ENCODE results near the gene E2F2. TPM values are rescaled to one million over a fixed set of nuclear protein-coding genes. Genes with fewer than 3 reads are reported as not detected.

The E2F2 gene
- polyA plus RNA-seq, 1 donor (not counting 4 experiments of a cell fraction or from before 2014, with no cell fraction given): 0.05 TPM

DNA sequence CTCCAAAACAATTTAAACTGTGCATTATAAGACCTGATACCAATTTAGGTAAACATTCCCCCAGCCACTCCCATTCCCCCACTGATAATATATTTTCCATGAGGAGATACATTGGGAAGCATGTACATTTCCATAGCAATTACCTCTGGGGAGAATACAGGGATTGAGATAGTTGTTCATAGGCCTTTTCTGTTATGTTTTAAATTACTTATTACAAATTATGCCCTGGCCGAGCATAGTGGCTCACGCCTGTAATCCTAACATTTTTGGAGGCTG lies 51.4 kb downstream of the E2F2 start:
- dilution Hi-C loops (cut with MboI; ENCODE audit: extremely low pct_ligation_motif_present, low sequenced_read_pairs): no loop called here
- DNase-seq (ENCODE audit: low read depth, low spot score) (no peak), FAIRE-seq (no peak)
- TF ChIP-seq, protein P1, sequence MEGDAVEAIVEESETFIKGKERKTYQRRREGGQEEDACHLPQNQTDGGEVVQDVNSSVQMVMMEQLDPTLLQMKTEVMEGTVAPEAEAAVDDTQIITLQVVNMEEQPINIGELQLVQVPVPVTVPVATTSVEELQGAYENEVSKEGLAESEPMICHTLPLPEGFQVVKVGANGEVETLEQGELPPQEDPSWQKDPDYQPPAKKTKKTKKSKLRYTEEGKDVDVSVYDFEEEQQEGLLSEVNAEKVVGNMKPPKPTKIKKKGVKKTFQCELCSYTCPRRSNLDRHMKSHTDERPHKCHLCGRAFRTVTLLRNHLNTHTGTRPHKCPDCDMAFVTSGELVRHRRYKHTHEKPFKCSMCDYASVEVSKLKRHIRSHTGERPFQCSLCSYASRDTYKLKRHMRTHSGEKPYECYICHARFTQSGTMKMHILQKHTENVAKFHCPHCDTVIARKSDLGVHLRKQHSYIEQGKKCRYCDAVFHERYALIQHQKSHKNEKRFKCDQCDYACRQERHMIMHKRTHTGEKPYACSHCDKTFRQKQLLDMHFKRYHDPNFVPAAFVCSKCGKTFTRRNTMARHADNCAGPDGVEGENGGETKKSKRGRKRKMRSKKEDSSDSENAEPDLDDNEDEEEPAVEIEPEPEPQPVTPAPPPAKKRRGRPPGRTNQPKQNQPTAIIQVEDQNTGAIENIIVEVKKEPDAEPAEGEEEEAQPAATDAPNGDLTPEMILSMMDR (optimal IDR thresholded peaks at IDR 0.05 in 1 of 3, IDR thresholded peaks at IDR 0.05 in 1 of 3, conservative IDR thresholded peaks at IDR 0.05 in 1 of 3; ENCODE audit: extremely low read depth in 1 of 3, insufficient read depth in 2 of 3, low read length in 3 of 3): no peak
- no peak for TF ChIP-seq EZH2 (IDR thresholded peaks at IDR 0.05; ENCODE audit: low read length)
- Histone ChIP-seq H3K4me2 (ENCODE audit: control insufficient read depth, extremely low read depth, insufficient read depth, low read depth, low read length) (no peak overlapping the region), H3K4me3 (ENCODE audit: control insufficient read depth in 2 of 3, extremely low read depth in 1 of 3, insufficient read depth in 2 of 3, low read depth in 1 of 3, low read length in 3 of 3) (no peak overlapping the region), H3K27me3 (ENCODE audit: control insufficient read depth, extremely low read depth, insufficient read depth, low read length) (no peaks in the 10 kb centered on the region), H3K79me2 (ENCODE audit: control insufficient read depth, insufficient read depth, low read length) (no peaks in the 10 kb centered on the region), H3K27ac (ENCODE audit: control insufficient read depth, insufficient read depth, low read length) (no peak overlapping the region), H3K9me1 (ENCODE audit: control insufficient read depth, extremely low read depth, insufficient read depth, low read length) (no peaks in the 10 kb centered on the region), H3K4me1 (ENCODE audit: control insufficient read depth, extremely low read depth, insufficient read depth, low read length) (peaks cover 19% of the 10 kb centered on the region), H4K20me1 (ENCODE audit: control insufficient read depth, extremely low read depth, insufficient read depth, low read length) (no peaks in the 10 kb centered on the region), H3K9me3 (ENCODE audit: control insufficient read depth, low read depth, low read length) (no peaks in the 10 kb centered on the region), H3K36me3 (ENCODE audit: control insufficient read depth in 2 of 2, extremely low read depth in 1 of 2, insufficient read depth in 2 of 2, low read length in 2 of 2) (no peaks in the 10 kb centered on the region), H3K9ac (ENCODE audit: control insufficient read depth, extremely low read depth, insufficient read depth, low read length) (no peak overlapping the region), H2AFZ (ENCODE audit: control insufficient read depth, low read length) (no peak overlapping the region)

DNA sequence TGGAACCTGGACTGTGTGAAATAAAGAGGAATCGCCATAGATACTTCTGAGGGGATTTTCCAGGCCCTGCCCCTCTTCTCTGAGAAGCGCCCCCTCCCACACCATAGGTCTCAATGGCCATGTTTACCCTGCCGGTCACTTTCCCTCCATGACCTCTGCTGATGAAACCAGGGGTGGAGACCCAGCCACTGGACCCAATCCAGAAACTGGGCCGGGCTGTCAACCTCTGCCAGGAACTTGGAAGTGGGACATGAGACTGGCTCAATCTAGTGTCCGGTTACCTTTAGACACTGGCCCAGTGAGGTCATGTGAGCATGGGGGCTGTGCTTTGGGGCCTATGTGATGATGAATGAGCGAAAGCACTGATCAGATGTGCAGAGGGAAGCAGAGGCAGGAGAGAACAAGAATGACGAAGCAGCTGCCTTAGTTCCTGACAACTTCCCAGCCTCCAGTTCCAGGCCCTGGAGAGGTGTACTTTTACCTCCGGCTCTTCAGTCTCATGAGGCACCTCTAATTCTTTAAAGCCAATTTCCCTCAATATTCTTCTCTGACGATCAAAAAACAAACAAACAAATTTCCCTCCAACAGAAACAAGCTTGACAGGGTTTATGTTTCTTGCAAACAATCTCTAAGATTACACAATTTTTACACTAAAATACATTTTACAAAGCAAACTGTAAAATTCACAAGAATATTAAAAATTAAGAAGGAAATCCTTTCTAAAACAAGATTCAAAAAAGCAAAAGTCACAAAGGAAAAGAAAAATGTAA lies 52.0 kb downstream of the E2F2 start:
- dilution Hi-C loops (cut with MboI; ENCODE audit: extremely low pct_ligation_motif_present, low sequenced_read_pairs): no loop called here
- Histone ChIP-seq H3K4me2 (ENCODE audit: control insufficient read depth, extremely low read depth, insufficient read depth, low read depth, low read length) (no peak overlapping the region), H3K9ac (ENCODE audit: control insufficient read depth, extremely low read depth, insufficient read depth, low read length) (no peak overlapping the region), H3K79me2 (ENCODE audit: control insufficient read depth, insufficient read depth, low read length) (no peaks in the 10 kb centered on the region), H3K27ac (ENCODE audit: control insufficient read depth, insufficient read depth, low read length) (no peak overlapping the region), H4K20me1 (ENCODE audit: control insufficient read depth, extremely low read depth, insufficient read depth, low read length) (no peaks in the 10 kb centered on the region), H3K4me3 (ENCODE audit: control insufficient read depth in 2 of 3, extremely low read depth in 1 of 3, insufficient read depth in 2 of 3, low read depth in 1 of 3, low read length in 3 of 3) (no peak overlapping the region), H3K4me1 (ENCODE audit: control insufficient read depth, extremely low read depth, insufficient read depth, low read length) (peaks cover 22% of the 10 kb centered on the region), H3K9me3 (ENCODE audit: control insufficient read depth, low read depth, low read length) (no peaks in the 10 kb centered on the region), H3K27me3 (ENCODE audit: control insufficient read depth, extremely low read depth, insufficient read depth, low read length) (no peaks in the 10 kb centered on the region), H2AFZ (ENCODE audit: control insufficient read depth, low read length) (no peak overlapping the region), H3K36me3 (ENCODE audit: control insufficient read depth in 2 of 2, extremely low read depth in 1 of 2, insufficient read depth in 2 of 2, low read length in 2 of 2) (no peaks in the 10 kb centered on the region), H3K9me1 (ENCODE audit: control insufficient read depth, extremely low read depth, insufficient read depth, low read length) (no peaks in the 10 kb centered on the region)
- TF ChIP-seq, protein P1 (optimal IDR thresholded peaks at IDR 0.05 in 1 of 3, IDR thresholded peaks at IDR 0.05 in 1 of 3, conservative IDR thresholded peaks at IDR 0.05 in 1 of 3; ENCODE audit: extremely low read depth in 1 of 3, insufficient read depth in 2 of 3, low read length in 3 of 3): no peak
- TF ChIP-seq EZH2 (IDR thresholded peaks at IDR 0.05; ENCODE audit: low read length): no peak
- DNase-seq (ENCODE audit: low read depth, low spot score) (no peak), FAIRE-seq (no peak)

Data from keratinocyte (primary cell).